Naive thymus-derived CD4-positive, alpha-beta T cell (primary cell): ENCODE measurements around the gene SLC37A4. TPM values are rescaled to one million over a fixed set of nuclear protein-coding genes. Genes with fewer than 3 reads are reported as not detected.

Source experiments
- ATAC-seq: fragments of 150-1000 bp; cut with Tn5 transposase; 2 replicates; pipeline ENCODE4 v1.10.0; 2021; ENCODE audit warnings: mild to moderate bottlenecking, moderate library complexity
- CTCF ChIA-PET: fragments of 350-600 bp; sonication (Branson Sonifier 250); formaldehyde crosslinking; loops from one replicate; lab custom pipeline; 2021; ENCODE audit warnings: antibody characterized with exemption; lab: Charles Lee
- POLR2A ChIA-PET: fragments of 350-600 bp; sonication (Branson Sonifier 250); formaldehyde crosslinking; loops from one replicate; lab custom pipeline; 2021; ENCODE audit warnings: antibody characterized with exemption, inconsistent platforms; lab: Charles Lee
- DNase-seq, 9 donors: peaks; one replicate each; pipeline versions ENCODE4 v3.0.0 to v3.0.0-alpha.2; 2020 to 2022; ENCODE audit warnings: mixed read lengths in 1 of 9
- H3K27ac ChIP-seq: one replicate; pipeline ENCODE4 v1.7.0; 2013; ENCODE audit warnings: mild to moderate bottlenecking, low read depth, low read length, moderate library complexity
- H3K27me3 ChIP-seq, 2 donors: one replicate each; pipeline ENCODE4 v1.7.0; 2013; ENCODE audit warnings: low read length in 2 of 2, mild to moderate bottlenecking in 2 of 2, moderate library complexity in 2 of 2; ENCODE audit not compliant: control insufficient read depth in 2 of 2, insufficient read depth in 2 of 2
- H3K36me3 ChIP-seq, 3 experiments: 1 replicate in 2 of 3; 2 replicates in 1 of 3; pipeline ENCODE4 v1.7.0; 2013; ENCODE audit warnings: low read length in 3 of 3, mild to moderate bottlenecking in 3 of 3, moderate library complexity in 1 of 3; ENCODE audit not compliant: insufficient read depth in 3 of 3, control insufficient read depth in 2 of 3
- H3K4me1 ChIP-seq, 2 donors: one replicate each; pipeline ENCODE4 v1.7.0; 2013; ENCODE audit warnings: low read length in 2 of 2, mild to moderate bottlenecking in 2 of 2, moderate library complexity in 1 of 2; ENCODE audit not compliant: control insufficient read depth in 2 of 2, insufficient read depth in 2 of 2
- H3K4me3 ChIP-seq: 2 replicates; pipeline ENCODE4 v1.7.0; 2013; ENCODE audit warnings: mild to moderate bottlenecking, low read length
- H3K9me3 ChIP-seq, 3 experiments: 1 replicate in 2 of 3; 2 replicates in 1 of 3; pipeline ENCODE4 v1.7.0; 2013; ENCODE audit warnings: low read length in 3 of 3; ENCODE audit not compliant: control insufficient read depth in 2 of 3
- H3K27ac Mint-ChIP-seq, 9 donors: one replicate each; pipeline ENCODE4 v1.8.0; 2020 to 2022; ENCODE audit warnings: mixed read lengths in 9 of 9, mild to moderate bottlenecking in 8 of 9, moderate library complexity in 5 of 9, inconsistent platforms in 2 of 9
- H3K27me3 Mint-ChIP-seq, 5 donors: one replicate each; pipeline ENCODE4 v1.8.0; 2021 to 2022; ENCODE audit warnings: mixed read lengths in 5 of 5, mild to moderate bottlenecking in 1 of 5
- H3K36me3 Mint-ChIP-seq, 5 donors: one replicate each; pipeline ENCODE4 v1.8.0; 2020 to 2022; ENCODE audit warnings: mixed read lengths in 5 of 5, mild to moderate bottlenecking in 3 of 5, inconsistent platforms in 1 of 5
- H3K4me1 Mint-ChIP-seq, 7 donors: one replicate each; pipeline ENCODE4 v1.8.0; 2020 to 2022; ENCODE audit warnings: mixed read lengths in 7 of 7, mild to moderate bottlenecking in 3 of 7, inconsistent platforms in 1 of 7
- H3K4me3 Mint-ChIP-seq, 10 donors: one replicate each; pipeline ENCODE4 v1.8.0; 2020 to 2022; ENCODE audit warnings: mild to moderate bottlenecking in 10 of 10, mixed read lengths in 10 of 10, moderate library complexity in 6 of 10, inconsistent platforms in 2 of 10
- H3K9me3 Mint-ChIP-seq, 11 donors: one replicate each; pipeline ENCODE4 v1.8.0; 2020 to 2022; ENCODE audit warnings: mixed read lengths in 11 of 11, mild to moderate bottlenecking in 4 of 11, inconsistent platforms in 1 of 11, moderate library complexity in 1 of 11
- intact Hi-C, 2 donors: fragments of 100-400 bp; cut with micrococcal nuclease; formaldehyde crosslinking; loops; one replicate each; pipeline ENCODE4 v1.15.1; 2023
- polyA plus RNA-seq, 2 donors: library from polyadenylated mRNA; unstranded; fragments of 300-500 nt; fragmentation: Illumina TruSeq; gene quantifications; one replicate each; pipeline ENCODE4 v1.2.3, GENCODE V29; 2021
- total RNA-seq, 6 experiments: library from RNA in 5 of 6; stranded (reverse) in 5 of 6; gene quantifications; 1 replicate in 5 of 6; 2 replicates in 1 of 6; pipeline ENCODE4 v1.2.3 and lab custom pipeline; 2021 to 2026

SLC37A4 gene
- total and polyA plus RNA-seq, 7 experiments from 2014 or later: 7.1 to 20.8 (median 13.1) TPM

DNA sequence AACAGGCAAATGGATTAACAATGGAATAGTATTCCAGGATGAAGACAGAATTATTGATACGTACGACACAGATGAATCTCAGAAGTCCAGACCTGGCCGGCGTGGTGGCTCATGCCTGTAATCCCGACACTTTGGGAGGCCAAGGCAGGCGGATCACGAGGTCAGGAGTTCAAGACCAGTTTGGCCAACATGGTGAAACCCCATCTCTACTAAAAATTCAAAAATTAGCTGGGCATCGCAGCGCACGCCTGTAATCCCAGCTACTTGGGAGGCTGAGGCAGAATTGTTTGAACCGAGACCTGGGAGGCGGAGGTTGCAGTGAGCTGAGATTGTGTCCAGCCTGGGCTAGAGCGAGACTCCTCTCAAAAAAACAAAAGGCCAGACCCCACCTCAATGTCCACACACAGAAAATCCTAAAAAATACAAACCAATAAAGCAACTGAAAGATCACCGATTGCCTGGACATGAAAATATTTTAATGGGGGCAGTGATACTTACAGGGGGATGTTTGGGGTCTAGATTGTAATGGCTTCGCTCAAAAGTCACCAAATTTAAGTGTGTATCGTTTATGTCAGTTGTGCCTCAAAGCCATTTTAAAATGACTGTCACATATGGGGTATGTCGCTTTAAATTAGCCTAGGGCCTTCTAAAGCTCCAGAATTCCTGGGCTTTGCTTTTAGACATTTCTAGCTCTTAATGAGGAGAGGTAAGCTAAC lies 16.3 kb downstream of the SLC37A4 start:
- Histone ChIP-seq H3K4me1 (peaks cover 17 to 18% of the 10 kb centered on the region in 2 donors), H3K27ac (no peak overlapping the region), H3K9me3 (peaks cover 0 to 3% (median 0%) of the 10 kb centered on the region in 3 experiments), H3K4me3 (no peak overlapping the region), H3K36me3 (peaks cover 27 to 76% (median 27%) of the 10 kb centered on the region in 3 experiments), H3K27me3 (no peaks in the 10 kb centered on the region)
- POLR2A ChIA-PET: interaction anchor here (0.6 to 2.4 kb wide), 4 partner anchors 16 to 223 kb away, joined by 3 to 22 read pairs (median 4); partner anchors contain the start of genes CENATAC and DDX6
- CTCF ChIA-PET: interaction anchor here (1.8 kb wide), 1 partner anchor 15 kb away, joined by 7 read pairs; no protein-coding TSS in a partner anchor
- Mint-ChIP-seq H3K4me1 (peaks cover 7 to 55% (median 33%) of the 10 kb centered on the region in 7 donors), H3K9me3 (peaks cover 0 to 2% (median 0%) of the 10 kb centered on the region in 11 donors), H3K27ac (peak overlapping the region in 6 of 9 donors; percentile 14 to 100 (median 50)), H3K27me3 (no peaks in the 10 kb centered on the region), H3K36me3 (peaks cover 10 to 47% (median 40%) of the 10 kb centered on the region in 5 donors), H3K4me3 (no peak overlapping the region)
- no peak for ATAC-seq
- no peak for DNase-seq
- intact Hi-C loops: no loop called here

DNA sequence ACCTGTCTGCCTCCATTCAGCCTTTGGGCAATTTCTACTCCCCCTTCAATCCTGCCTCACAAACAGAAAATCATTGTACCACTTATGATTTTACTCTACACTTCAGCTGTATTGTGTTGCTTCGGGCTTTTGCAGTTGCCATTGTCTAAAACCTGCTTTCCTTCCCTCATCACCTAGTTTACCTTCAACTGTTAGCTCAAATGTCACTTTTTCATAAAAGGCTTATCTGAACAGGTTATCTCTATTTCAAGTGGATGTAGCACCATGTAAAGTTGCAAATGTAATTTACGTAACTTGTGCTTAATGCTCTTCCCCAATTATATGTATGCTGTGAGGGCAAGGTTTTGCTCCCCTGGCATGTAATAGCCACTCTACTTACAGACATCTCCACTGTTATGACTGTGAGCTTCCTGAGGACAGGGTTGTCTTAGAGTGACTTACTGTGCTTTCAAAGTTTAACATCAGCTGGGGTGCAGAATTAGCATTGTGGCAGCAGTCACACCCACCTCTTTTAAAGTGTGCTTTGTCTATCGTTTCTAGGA lies 18.0 kb downstream of the SLC37A4 start:
- H3K4me3 Mint-ChIP-seq: no peak overlapping the region
- no peaks in the 10 kb centered on the region for H3K9me3 ChIP-seq
- peak overlapping the region in 8 of 9 donors; percentile 0 to 53 (median 18) for H3K27ac Mint-ChIP-seq
- no peaks in the 10 kb centered on the region for H3K9me3 Mint-ChIP-seq
- H3K27me3 Mint-ChIP-seq: no peaks in the 10 kb centered on the region
- no peak overlapping the region for H3K27ac ChIP-seq
- H3K4me3 ChIP-seq: no peak overlapping the region
- ATAC-seq (no peak), DNase-seq (no peak)
- H3K4me1 ChIP-seq: peaks cover 17 to 18% of the 10 kb centered on the region in 2 donors
- H3K4me1 Mint-ChIP-seq: peaks cover 6 to 40% (median 26%) of the 10 kb centered on the region in 7 donors
- peaks cover 12 to 55% (median 36%) of the 10 kb centered on the region in 5 donors for H3K36me3 Mint-ChIP-seq
- POLR2A ChIA-PET: interaction anchor here (0.6 to 0.8 kb wide), 2 partner anchors 83 to 345 kb away, joined by 3 read pairs; a partner anchor contains a TSS
- peaks cover 27 to 75% (median 27%) of the 10 kb centered on the region in 3 experiments for H3K36me3 ChIP-seq
- no peaks in the 10 kb centered on the region for H3K27me3 ChIP-seq
- intact Hi-C loops: no loop called here
- CTCF ChIA-PET: no interaction called here

DNA sequence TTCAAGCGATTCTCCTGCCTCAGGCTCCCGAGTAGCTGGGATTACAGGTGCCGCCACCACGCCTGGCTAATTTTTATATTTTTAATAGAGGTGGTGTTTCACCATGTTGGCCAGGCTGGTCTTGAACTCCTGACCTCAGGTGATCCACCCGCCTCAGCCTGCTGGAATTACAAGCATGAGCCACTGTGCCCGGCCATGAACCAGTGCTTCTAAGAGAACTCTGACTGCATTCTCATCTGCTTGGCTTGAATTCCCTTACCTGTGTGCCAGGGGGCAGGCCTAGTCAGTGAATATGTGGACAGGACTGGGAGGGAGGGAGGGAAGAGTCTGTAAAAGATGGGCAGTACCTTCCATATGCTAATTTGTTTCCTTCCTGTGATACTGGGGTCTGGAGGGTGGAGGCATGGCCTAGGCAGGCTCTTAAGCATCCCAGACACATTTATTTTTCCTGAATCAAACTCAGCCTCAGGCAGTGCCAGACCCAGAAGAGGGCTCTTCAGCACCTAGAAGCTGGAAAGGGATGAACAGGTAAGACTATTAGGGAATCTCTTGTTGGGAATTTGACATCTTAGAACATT lies 19.1 kb downstream of the SLC37A4 start:
- Histone ChIP-seq H3K9me3 (no peaks in the 10 kb centered on the region), H3K4me3 (no peak overlapping the region), H3K4me1 (peaks cover 6 to 10% of the 10 kb centered on the region in 2 donors), H3K36me3 (peaks cover 26 to 84% (median 27%) of the 10 kb centered on the region in 3 experiments), H3K27ac (no peak overlapping the region), H3K27me3 (no peaks in the 10 kb centered on the region)
- H3K4me3 Mint-ChIP-seq: no peak overlapping the region
- ATAC-seq: no peak
- H3K4me1 Mint-ChIP-seq: peaks cover 3 to 33% (median 17%) of the 10 kb centered on the region in 7 donors
- H3K27me3 Mint-ChIP-seq: no peaks in the 10 kb centered on the region
- no peaks in the 10 kb centered on the region for H3K9me3 Mint-ChIP-seq
- H3K27ac Mint-ChIP-seq: peak overlapping the region in 1 of 9 donors; percentile 17
- CTCF ChIA-PET: interaction anchor here (0.9 kb wide), 1 partner anchor 12 kb away, joined by 4 read pairs; no protein-coding TSS in a partner anchor
- POLR2A ChIA-PET: interaction anchor here (0.5 to 2.1 kb wide), 4 partner anchors 15 to 166 kb away, joined by 3 to 6 read pairs (median 5); partner anchors contain the start of gene SLC37A4
- intact Hi-C loops: no loop called here
- peaks cover 14 to 60% (median 35%) of the 10 kb centered on the region in 5 donors for H3K36me3 Mint-ChIP-seq
- DNase-seq: no peak

DNA sequence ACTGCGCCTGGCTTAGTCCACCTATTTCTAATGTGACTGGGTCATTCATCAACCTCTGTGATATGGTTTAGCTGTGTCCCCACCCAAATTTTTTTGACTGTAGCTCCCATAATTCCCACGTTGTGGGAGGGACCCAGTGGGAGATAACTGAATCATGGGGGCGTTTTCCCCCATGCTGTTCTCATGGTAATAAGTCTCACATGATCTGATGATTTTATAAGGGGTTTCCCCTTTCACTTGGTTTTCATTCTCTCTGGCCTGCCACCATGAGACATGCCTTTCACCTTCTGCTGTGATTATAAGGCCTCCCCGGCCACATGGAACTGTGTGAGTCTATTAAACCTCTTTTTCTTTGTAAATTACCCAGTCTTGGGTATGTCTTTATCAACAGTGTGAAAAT lies 24.0 kb downstream of the SLC37A4 start:
- no peaks in the 10 kb centered on the region for H3K9me3 Mint-ChIP-seq
- peaks cover 0 to 8% (median 3%) of the 10 kb centered on the region in 7 donors for H3K4me1 Mint-ChIP-seq
- Histone ChIP-seq H3K4me1 (no peaks in the 10 kb centered on the region), H3K27ac (no peak overlapping the region), H3K4me3 (no peak overlapping the region), H3K27me3 (no peaks in the 10 kb centered on the region), H3K36me3 (peaks cover 11 to 68% (median 14%) of the 10 kb centered on the region in 3 experiments), H3K9me3 (no peaks in the 10 kb centered on the region)
- H3K36me3 Mint-ChIP-seq: peaks cover 8 to 36% (median 9%) of the 10 kb centered on the region in 5 donors
- H3K27ac Mint-ChIP-seq: no peak overlapping the region
- DNase-seq (no peak), ATAC-seq (no peak)
- intact Hi-C loops: no loop called here
- no peak overlapping the region for H3K4me3 Mint-ChIP-seq
- ChIA-PET POLR2A (no interaction called here), CTCF (no interaction called here)
- H3K27me3 Mint-ChIP-seq: no peaks in the 10 kb centered on the region

DNA sequence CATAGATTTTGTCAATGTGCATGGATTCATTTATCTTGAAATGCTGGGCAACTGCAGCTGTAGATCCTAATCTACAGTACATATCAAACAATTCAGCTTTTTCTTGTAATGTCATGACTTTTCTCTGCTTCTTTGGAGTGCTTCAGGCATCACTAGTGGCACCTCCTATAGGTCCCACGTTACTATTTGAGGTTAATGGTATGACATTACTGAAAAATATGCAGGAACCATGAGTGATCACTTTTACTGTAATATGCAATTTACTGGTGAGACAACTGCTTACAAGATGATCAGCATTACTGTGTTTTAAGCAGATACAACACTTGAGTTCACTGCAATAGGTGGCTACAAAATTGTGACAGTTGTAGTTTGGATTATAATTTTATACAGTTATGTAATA lies 29.8 kb downstream of the SLC37A4 start:
- POLR2A ChIA-PET: interaction anchor here (7.1 kb wide), 1 partner anchor 18 kb away, joined by 69 read pairs; the partner anchor contains the start of genes RPS25 and TRAPPC4
- DNase-seq (no peak), ATAC-seq (no peak)
- H3K4me1 Mint-ChIP-seq: peaks cover 26 to 47% (median 37%) of the 10 kb centered on the region in 7 donors
- H3K27me3 Mint-ChIP-seq: no peaks in the 10 kb centered on the region
- H3K36me3 Mint-ChIP-seq: peaks cover 0 to 29% (median 8%) of the 10 kb centered on the region in 5 donors
- intact Hi-C loops: no loop called here
- peak overlapping the region in 2 of 9 donors; percentile 40 to 70 for H3K27ac Mint-ChIP-seq
- Histone ChIP-seq H3K27me3 (no peaks in the 10 kb centered on the region), H3K4me3 (no peak overlapping the region), H3K36me3 (peaks cover 0 to 43% (median 0%) of the 10 kb centered on the region in 3 experiments), H3K9me3 (no peaks in the 10 kb centered on the region), H3K27ac (no peak overlapping the region), H3K4me1 (peaks cover 6 to 16% of the 10 kb centered on the region in 2 donors)
- no peaks in the 10 kb centered on the region for H3K9me3 Mint-ChIP-seq
- CTCF ChIA-PET: no interaction called here
- peak overlapping the region in 2 of 10 donors; percentile 29 to 51 for H3K4me3 Mint-ChIP-seq

DNA sequence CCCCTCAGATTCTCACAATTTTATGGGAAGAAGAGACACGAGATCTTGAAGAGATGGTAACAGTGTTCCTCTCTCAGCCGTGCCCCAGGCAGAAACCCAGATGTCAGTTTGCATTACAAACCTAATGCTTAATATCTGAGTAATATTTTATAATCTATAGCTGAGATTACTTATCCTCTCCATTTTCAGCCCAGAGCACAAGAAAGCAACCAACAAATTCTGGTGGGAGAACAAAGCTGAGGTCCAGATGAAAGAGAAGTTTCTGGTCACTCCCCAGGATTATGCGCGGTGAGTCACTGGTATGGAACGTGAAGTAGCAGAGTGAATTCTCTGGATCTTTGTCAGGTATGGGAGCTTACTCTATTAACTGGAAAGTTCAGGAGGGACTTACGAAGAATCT lies 31.9 kb downstream of the SLC37A4 start:
- peak overlapping the region; percentile 85 for H3K27ac ChIP-seq
- peak overlapping the region; percentile 91 for H3K4me3 ChIP-seq
- no peaks in the 10 kb centered on the region for H3K9me3 ChIP-seq
- Mint-ChIP-seq H3K4me1 (peaks cover 26 to 48% (median 37%) of the 10 kb centered on the region in 7 donors), H3K27ac (peak overlapping the region; percentile 87 to 98 (median 92)), H3K27me3 (no peaks in the 10 kb centered on the region), H3K36me3 (peaks cover 0 to 29% (median 8%) of the 10 kb centered on the region in 5 donors), H3K4me3 (peak overlapping the region; percentile 87 to 99 (median 94)), H3K9me3 (no peaks in the 10 kb centered on the region)
- DNase-seq (no peak), ATAC-seq (no peak)
- ChIA-PET CTCF (interaction anchor here (1.1 to 2.2 kb wide), 2 partner anchors 12 to 16 kb away, joined by 4 to 7 read pairs; no protein-coding TSS in a partner anchor), POLR2A (interaction anchor here (0.6 to 7.1 kb wide), 8 partner anchors 10 to 390 kb away, joined by 3 to 69 read pairs (median 6); partner anchors contain the start of genes DPAGT1, RPS25, TRAPPC4 and VPS11)
- H3K36me3 ChIP-seq: peaks cover 0 to 35% (median 0%) of the 10 kb centered on the region in 3 experiments
- peaks cover 6 to 16% of the 10 kb centered on the region in 2 donors for H3K4me1 ChIP-seq
- H3K27me3 ChIP-seq: no peaks in the 10 kb centered on the region
- intact Hi-C loops: loop anchor here (1.0 to 5.0 kb wide), 15 partner anchors 19 to 562 kb away; partner anchors contain the start of genes ARCN1 (in 2 of the 2), DDX6 (in 2 of the 2), DPAGT1 (in 2 of the 2) and HYOU1 (in 2 of the 2)
